ENCODE data around the gene INSL3.
"Not testable (repeated sequence)": the region's sequence is repeated elsewhere in the genome, so short reads cannot be mapped to it uniquely, and the experiment has no call there.

The INSL3 gene

DNA sequence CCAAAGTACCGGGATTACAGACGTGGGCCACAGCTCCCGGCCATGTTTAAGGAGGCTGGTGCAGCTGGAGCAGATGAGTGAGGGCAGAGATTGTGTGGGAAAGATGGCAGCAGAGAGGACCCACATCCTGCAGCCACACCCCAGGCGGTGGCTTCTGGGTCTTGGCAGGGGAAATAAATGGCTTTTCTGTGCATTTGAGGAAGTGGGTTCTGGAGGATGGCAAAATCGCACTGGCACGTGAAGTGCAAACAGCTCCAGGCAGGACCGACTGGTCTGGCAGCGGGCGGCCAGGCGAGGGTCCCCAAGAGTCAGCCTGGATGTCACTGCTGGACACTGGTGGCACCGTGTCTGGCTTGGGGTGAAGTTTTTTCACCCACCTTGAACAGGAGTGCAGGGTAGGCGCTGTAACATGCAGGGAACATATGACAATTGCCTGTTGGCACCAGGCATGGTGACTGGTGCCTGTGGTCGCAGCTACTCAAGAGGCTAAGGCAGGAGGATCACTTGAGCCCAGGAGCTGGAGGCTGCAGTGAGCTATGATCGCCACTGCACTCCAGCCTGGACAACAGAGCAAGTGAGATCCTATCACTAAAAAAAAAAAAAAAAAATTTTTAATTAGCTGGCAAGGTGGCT, 17.9 kb downstream of the INSL3 start:
- Histone ChIP-seq H3K4me3 (ENCODE audit: low read length) (no peak overlapping the region), H3K4me1 (ENCODE audit: control insufficient read depth, low read length) (no peaks in the 10 kb centered on the region), H3K9me3 (ENCODE audit: control insufficient read depth, insufficient read depth, low read length) (no peaks in the 10 kb centered on the region), H3K27ac (ENCODE audit: low read depth, low read length) (no peak overlapping the region), H3K9me2 (replicated peaks; ENCODE audit: control insufficient read depth, low read length) (no peaks in the 10 kb centered on the region), H3K4me2 (ENCODE audit: low read length) (no peak overlapping the region), H3K36me3 (ENCODE audit: control insufficient read depth, low read length) (no peaks in the 10 kb centered on the region), H3K79me2 (ENCODE audit: control insufficient read depth, low read length) (no peaks in the 10 kb centered on the region), H3K27me3 (ENCODE audit: control insufficient read depth, low read length) (peaks cover 14% of the 10 kb centered on the region), H4K20me1 (ENCODE audit: control insufficient read depth, insufficient read depth, low read depth, low read length) (no peaks in the 10 kb centered on the region), H3F3A (ENCODE audit: control insufficient read depth, insufficient read depth) (no peaks in the 10 kb centered on the region)
- TF ChIP-seq, protein P1, sequence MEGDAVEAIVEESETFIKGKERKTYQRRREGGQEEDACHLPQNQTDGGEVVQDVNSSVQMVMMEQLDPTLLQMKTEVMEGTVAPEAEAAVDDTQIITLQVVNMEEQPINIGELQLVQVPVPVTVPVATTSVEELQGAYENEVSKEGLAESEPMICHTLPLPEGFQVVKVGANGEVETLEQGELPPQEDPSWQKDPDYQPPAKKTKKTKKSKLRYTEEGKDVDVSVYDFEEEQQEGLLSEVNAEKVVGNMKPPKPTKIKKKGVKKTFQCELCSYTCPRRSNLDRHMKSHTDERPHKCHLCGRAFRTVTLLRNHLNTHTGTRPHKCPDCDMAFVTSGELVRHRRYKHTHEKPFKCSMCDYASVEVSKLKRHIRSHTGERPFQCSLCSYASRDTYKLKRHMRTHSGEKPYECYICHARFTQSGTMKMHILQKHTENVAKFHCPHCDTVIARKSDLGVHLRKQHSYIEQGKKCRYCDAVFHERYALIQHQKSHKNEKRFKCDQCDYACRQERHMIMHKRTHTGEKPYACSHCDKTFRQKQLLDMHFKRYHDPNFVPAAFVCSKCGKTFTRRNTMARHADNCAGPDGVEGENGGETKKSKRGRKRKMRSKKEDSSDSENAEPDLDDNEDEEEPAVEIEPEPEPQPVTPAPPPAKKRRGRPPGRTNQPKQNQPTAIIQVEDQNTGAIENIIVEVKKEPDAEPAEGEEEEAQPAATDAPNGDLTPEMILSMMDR (IDR thresholded peaks at IDR 0.05; ENCODE audit: low read depth, low read length, poor library complexity, severe bottlenecking): no peak
- TF ChIP-seq EZH2phosphoT487 (IDR thresholded peaks at IDR 0.05; ENCODE audit: borderline replicate concordance, low read length): no peak

DNA sequence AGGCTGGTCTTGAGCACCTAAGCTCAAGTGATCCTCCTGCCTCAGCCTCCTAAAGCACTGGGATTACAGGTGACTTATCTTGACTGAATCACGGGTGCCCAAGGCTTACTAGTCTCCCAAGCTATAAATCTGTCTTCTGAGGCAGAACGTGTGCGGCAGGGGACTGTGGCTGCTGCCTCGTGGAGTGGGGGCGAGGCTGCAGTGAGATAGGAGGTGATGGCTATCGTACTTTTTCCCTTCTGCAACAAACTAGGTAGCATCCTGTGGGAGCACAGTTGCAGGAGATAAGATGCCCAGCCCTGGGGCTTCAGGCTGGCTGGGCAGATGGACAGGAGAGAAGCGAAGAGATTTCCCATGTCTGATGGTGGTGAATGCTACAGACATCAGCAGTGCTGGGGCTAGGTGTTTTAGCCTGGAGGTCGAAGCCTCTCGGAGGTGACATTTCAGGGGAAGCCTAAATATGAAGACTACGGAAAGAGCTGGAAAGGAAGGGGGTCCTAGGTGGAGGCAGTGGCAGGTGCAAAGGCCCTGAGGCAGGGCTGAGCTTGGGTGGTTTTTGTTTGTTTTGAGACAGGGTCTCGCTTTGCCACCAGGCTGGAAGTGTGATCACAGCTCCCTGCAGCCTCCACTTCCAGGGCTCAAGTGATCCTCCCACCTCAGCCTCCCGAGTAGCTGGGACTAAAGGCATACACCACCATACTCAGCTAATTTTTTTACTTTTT, 19.0 kb downstream of the INSL3 start:
- Histone ChIP-seq H3K4me2 (ENCODE audit: low read length) (no peak overlapping the region), H3F3A (ENCODE audit: control insufficient read depth, insufficient read depth) (no peaks in the 10 kb centered on the region), H3K4me1 (ENCODE audit: control insufficient read depth, low read length) (no peaks in the 10 kb centered on the region), H3K36me3 (ENCODE audit: control insufficient read depth, low read length) (no peaks in the 10 kb centered on the region), H3K4me3 (ENCODE audit: low read length) (no peak overlapping the region), H4K20me1 (ENCODE audit: control insufficient read depth, insufficient read depth, low read depth, low read length) (no peaks in the 10 kb centered on the region), H3K9me2 (replicated peaks; ENCODE audit: control insufficient read depth, low read length) (no peaks in the 10 kb centered on the region), H3K27ac (ENCODE audit: low read depth, low read length) (no peak overlapping the region), H3K27me3 (ENCODE audit: control insufficient read depth, low read length) (peaks cover 10% of the 10 kb centered on the region), H3K9me3 (ENCODE audit: control insufficient read depth, insufficient read depth, low read length) (no peaks in the 10 kb centered on the region), H3K79me2 (ENCODE audit: control insufficient read depth, low read length) (no peaks in the 10 kb centered on the region)
- TF ChIP-seq, protein P1 (IDR thresholded peaks at IDR 0.05; ENCODE audit: low read depth, low read length, poor library complexity, severe bottlenecking): no peak

DNA sequence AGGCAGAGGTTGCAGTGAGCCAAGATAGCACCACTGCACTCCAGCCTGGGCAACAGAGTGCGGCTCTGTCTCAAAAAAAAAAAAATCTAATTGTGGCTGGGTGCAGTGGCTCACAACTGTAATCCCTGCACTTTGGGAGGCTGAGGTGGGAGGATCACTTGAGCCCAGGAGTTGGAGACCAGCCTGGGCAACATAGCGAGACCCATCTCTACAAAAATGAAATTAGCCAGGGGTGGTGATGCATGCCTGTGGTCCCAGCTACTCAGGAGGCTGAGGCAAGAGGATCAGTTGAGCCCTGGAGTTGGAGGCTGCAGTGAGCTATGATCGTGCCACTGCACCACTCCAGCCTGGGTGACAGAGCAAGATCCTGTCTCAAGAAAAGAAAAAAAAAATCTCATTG, 22.7 kb downstream of the INSL3 start:
- not testable (repeated sequence) for H3K4me3 ChIP-seq (ENCODE audit: low read length); H4K20me1 ChIP-seq (ENCODE audit: control insufficient read depth, insufficient read depth, low read depth, low read length); H3K9me3 ChIP-seq (ENCODE audit: control insufficient read depth, insufficient read depth, low read length); H3K36me3 ChIP-seq (ENCODE audit: control insufficient read depth, low read length); H3K9me2 ChIP-seq (replicated peaks; ENCODE audit: control insufficient read depth, low read length); H3K4me1 ChIP-seq (ENCODE audit: control insufficient read depth, low read length); H3F3A ChIP-seq (ENCODE audit: control insufficient read depth, insufficient read depth); H3K79me2 ChIP-seq (ENCODE audit: control insufficient read depth, low read length); H3K27ac ChIP-seq (ENCODE audit: low read depth, low read length); H3K4me2 ChIP-seq (ENCODE audit: low read length)
- peaks cover 29% of the 10 kb centered on the region for H3K27me3 ChIP-seq (ENCODE audit: control insufficient read depth, low read length)

DNA sequence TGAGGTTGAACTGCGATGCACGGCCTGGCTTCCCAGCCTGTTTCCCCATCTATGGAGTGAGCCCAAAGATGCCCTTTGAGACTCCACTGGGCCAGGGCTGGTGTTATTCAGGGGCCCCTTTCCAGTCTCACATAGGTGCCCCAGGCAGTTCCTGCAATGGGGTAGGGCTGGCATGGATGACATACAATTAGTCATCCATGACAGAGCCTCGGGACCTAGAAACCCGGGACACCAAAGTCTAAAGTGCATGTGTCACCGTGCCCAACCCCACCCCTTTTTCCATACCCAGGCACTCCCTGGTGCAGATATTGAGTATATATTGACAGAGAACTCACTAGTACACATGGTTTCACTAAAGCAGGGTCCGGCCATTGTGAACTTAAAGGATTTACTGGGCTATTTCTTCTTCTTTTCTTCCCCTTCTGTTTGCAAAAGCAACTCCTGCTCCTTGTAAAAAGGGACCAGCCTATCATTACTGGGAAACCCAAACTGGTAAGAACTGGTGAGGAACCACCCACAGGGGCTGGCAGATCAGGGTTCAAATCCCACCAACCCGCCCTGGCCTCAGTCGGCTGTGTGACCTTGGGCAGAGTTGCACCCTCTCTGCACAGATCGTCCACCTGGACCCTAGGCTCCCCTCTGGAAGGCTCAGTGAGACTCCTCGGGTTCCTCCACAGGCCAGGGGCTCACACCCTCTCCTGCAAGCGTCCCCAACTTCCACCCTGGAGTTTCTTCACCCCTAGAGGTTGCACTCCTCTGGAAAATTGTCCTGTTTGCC, 23.7 kb downstream of the INSL3 start:
- Histone ChIP-seq H3K27me3 (ENCODE audit: control insufficient read depth, low read length) (peaks cover 27% of the 10 kb centered on the region), H3K9me3 (ENCODE audit: control insufficient read depth, insufficient read depth, low read length) (no peaks in the 10 kb centered on the region), H3K9me2 (replicated peaks; ENCODE audit: control insufficient read depth, low read length) (no peaks in the 10 kb centered on the region), H3F3A (ENCODE audit: control insufficient read depth, insufficient read depth) (no peaks in the 10 kb centered on the region), H3K27ac (ENCODE audit: low read depth, low read length) (no peak overlapping the region), H3K79me2 (ENCODE audit: control insufficient read depth, low read length) (no peaks in the 10 kb centered on the region), H3K4me1 (ENCODE audit: control insufficient read depth, low read length) (no peaks in the 10 kb centered on the region), H3K36me3 (ENCODE audit: control insufficient read depth, low read length) (no peaks in the 10 kb centered on the region), H3K4me3 (ENCODE audit: low read length) (no peak overlapping the region), H3K4me2 (ENCODE audit: low read length) (no peak overlapping the region), H4K20me1 (ENCODE audit: control insufficient read depth, insufficient read depth, low read depth, low read length) (no peaks in the 10 kb centered on the region)
- TF ChIP-seq, protein P1 (IDR thresholded peaks at IDR 0.05; ENCODE audit: low read depth, low read length, poor library complexity, severe bottlenecking): no peak
- no peak for TF ChIP-seq EZH2phosphoT487 (IDR thresholded peaks at IDR 0.05; ENCODE audit: borderline replicate concordance, low read length)
